CD4-positive, alpha-beta T cell treated with Interleukin-17A for 4 hours (primary cell): ENCODE results near the gene PRKCSH.
A peak's percentile ranks its signal among the peaks of the same experiment; 100 is the strongest.
"Not testable (repeated sequence)": the region's sequence is repeated elsewhere in the genome, so short reads cannot be mapped to it uniquely, and the experiment has no call there.

Source experiments
- DNase-seq: peaks from one replicate; pipeline ENCODE4 v3.0.0-alpha.2; 2020; ENCODE audit warnings: mixed read lengths

PRKCSH gene

DNA sequence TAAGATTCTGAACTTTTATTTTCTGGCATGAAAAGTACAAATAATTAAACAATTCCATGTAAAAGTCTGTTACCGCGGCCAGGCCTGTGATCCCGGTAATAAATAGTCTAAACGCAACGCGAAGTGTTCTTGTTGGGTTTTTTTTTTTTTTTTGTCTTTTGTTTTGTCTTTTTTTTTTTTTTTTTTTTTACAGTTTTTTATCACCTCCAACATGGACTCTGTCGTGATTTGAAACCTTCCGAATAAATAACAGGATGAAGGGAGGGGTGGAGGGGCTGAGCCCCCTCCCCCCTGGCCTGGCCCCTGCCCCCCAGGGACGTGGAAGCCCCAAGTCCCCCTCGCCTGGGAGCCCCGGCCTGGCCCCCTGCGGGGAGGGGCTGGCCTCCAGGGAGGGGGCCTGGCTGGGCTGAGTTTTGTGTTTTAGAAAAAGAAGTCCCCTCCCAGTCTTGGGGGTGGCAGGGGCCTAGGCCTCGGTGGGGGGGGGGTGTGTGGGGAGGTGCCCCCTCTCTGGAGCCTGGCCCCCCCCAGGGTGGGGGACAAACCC is 16.0 kb downstream of the PRKCSH start:
- no peak for DNase-seq

DNA sequence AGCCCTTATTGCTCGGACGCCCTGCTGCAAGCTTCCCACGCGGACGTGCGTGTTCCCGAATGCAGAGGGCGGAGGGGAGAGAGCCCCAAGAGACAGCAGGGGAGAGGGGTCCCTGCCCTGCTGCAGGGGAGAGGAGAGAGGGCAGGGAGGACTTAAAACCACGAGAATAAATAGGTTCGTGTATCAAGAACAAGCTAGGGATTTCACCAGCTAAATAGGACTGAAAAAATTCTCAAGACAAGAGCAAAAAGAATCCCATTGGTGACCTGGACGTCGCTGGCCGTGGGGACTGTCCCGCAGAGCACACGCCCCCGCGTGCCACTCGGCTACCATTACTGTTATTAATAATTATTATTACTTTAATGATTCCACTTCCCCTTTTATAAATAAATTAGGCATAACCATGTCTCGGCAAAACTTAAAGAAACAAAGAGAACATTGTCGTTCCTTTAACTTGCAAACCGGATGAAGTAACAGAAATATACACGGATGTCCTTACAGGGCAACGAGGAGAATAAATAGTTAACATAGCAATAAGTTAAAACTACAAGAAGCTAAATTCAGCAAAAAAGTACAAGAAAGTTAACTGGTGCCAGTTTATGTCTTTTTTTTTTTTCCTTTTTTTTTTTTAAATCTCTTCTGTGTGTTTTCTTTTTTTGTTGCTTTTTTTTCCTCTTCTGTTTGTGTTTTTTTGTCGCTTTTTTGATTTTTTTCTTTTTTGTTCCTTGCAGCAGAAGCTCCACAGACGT is 16.6 kb downstream of the PRKCSH start:
- no peak for DNase-seq

DNA sequence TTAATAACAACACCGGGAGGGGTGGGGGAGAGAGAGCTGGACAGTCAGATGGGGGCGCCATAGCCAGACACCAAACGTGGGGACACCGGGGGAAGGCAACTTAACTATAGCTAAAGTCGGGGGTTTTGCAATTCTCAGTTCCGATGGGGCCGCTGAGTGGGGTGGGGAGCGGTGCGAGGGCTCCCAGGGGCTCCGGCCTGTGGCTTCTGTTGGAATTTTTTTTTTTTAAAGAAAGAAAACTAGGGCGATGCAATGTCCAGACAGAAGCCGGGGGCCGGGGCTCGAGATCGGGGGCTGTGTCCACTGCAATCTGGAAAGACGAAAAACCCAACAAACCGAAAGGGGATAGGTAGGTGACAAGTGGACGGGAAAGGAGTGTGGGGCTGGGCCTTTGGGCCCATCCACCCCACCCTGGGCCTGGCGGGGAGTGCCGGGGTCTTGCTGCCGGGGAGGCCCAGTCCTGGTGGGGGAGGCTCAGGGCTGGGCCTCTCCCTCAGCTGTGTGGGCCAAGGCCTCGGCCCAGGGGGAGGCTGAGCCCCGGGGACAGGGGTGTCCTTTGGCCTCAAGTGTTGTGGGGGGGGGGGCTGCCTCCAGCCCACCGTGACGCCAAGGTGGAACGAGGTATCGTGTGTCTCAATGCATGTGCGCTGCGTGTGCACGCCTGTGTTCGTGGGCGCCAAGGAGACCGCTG is 17.3 kb downstream of the PRKCSH start:
- no peak for DNase-seq

DNA sequence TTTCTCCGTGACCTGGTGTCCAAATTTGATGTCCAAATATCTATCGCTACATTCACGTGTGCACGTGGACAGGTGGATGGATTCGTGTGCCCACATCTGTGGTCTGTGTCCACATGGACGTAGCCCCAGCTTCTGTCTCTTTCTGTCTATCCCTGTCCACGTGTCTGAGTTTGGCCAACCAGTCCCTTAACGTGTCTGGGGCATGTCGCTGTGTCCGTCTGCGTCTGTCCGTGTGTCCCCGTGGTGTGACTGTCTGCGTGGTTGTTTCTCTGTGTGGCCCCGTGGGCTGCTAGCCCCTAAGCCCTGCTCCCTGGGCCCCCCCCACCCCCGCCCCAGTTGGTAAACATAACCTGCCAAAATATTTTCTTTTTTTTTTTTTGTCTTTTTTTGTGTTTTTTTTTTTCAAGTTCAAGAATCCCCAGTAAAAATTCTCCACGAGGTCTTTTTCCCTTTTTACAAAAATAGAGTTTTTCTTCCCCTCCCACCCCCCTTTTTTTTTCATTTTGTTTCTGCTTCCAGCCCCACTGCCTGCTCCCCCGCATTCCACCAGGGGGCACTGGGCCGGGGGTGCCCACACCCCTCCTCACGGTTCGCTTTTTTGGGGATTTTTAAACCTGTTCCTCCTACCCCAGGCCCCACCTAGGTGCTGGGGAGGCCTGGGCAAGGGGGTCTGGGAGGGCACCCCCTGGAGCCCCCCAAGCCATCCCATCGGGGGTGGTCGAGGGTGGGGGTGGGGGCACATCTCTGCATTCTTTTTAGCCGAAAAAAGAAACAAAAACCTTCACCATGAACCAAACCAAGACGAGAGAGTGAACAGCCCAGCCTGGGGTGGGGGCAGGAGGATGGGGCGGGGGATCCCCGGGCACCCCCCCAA is 18.3 kb downstream of the PRKCSH start:
- DNase-seq: peak; percentile 34

DNA sequence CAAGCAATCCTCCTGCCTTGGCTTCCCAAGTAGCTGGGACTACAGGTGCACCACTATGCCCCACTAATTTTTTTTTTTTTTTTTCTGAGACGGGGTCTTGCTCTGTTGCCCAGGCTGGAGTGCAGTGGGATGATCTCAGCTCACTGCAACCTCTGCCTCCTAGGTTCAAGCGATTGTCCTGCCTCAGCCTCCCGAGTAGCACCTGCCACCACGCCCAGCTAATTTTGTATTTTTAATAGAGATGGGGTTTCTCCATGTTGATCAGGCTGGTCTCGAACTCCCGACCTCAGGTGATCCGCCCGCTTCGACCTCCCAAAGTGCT is 19.8 kb downstream of the PRKCSH start:
- DNase-seq: not testable (repeated sequence)

DNA sequence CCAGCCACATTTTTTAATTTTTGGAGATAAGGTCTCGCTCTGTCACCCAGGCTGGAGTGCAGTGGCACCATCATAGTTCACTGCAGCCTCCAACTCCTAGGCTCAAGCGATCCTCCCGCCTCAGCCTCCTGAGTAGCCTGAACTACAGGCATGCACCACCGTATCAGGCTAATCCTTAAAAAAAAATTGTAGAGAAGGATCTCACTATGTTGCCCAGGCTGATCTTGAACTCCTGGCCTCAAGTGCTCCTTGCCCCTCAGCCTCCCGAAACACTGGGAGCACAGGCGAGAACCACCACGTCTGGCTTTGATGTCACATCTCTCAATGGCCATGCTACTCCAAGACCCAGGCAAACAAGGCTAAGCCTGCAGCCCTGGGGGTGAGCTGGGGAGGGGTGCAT is 21.2 kb downstream of the PRKCSH start:
- no peak for DNase-seq

DNA sequence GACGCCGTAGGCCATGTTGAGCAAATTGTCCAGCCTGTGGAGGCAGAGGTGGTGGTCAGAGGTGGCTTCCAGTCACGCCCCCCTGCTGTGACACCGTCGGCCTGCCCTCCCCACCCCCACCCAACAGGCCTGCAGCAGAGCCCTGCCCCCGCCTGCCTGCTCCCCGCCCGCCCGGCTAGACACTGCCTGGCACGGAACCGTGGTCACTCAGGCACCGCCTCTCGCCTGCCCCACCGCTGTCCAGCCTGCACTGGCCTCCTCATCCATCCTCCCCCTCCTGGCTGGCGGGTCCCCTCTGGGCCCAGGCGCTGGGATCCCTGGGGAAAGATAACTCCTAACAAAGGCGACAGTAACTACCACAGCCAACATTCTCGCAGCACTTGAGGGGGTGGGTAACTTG is 21.7 kb downstream of the PRKCSH start:
- no peak for DNase-seq

DNA sequence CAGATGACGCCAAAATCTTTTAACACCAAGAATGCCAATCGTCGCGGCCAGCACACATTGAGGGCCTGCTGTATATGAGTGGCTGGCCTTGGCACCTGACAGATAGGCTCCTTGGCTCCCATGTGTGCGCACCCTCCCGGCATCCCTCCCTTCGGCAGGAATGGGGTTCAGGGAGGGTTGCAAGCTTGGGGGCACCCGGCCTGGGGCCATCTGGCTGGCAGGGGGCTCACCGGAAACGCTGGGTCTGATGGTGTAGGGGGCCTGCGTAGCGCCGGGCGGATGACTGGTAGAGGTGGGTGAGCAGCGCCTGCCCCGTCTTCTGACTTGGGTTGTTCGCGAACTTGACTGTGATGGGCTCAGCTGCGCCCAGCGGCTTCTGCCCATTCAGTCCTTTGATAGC is 22.4 kb downstream of the PRKCSH start:
- DNase-seq: no peak

DNA sequence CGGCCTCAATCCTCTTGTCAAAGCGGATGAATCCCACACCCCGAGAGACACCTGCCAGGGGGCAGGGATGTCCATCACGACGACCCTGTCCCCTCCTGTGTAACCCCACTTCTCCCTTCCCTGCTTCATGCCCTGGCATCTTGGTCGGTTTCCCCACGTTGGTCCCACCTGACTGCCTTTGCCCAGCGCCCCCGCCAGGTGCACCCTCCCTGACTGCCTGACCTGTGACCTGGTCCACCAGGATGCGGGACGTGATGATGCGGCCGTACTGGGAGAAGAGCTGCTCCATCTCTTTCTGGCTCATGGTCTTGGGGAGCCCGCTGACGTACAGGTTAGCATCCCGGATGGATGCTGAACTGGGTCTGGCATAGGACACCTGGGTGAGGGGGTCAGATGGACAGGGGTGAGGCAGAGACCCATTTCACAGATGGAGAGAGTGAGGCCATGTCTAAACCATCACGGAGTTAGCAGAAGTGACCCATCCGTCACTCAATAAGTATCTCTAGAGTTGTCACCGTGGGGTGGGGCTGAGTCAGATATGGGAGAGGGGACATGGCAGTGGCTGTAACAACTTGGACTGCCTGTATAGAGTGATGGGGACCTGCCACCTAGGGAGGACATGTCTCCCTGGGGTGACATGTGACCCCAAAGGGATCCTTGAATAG is 22.9 kb downstream of the PRKCSH start:
- no peak for DNase-seq

DNA sequence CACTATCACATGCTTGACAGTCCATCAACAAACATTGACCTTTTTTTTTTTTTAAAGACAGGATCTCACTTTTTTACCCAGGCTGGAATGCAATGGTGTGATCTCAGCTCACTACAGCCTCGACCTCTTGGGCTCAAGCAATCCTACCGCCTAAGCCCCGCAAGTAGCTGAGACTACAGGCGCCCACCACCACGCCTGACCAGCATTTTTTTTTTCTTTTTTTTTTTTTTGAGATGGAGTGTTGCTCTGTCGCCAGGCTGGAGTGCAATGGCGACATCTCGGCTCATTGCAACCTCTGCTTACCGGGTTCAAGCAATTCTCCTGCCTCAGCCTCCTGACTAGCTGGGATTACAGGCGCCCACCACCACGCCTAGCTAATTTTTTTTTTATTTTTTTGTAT is 23.5 kb downstream of the PRKCSH start:
- not testable (repeated sequence) for DNase-seq

DNA sequence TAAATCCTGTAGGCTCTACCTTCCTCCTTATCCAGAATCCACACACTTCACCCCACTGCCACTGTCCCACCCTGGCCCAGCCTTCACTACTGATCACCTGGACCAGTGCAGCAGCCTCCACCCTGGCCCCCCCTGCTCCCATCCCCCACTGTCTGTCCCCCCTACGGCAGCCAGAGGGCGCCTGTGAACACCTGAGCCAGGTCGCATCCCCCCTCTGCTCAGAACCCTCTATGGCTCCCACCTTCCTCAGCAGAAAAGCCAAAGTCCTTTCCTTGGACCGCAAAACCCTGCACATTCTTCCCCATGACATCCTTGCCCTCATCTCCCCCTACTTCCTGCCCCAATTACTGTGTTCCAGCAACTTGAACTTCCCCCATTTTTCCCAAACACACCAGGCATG is 24.8 kb downstream of the PRKCSH start:
- peak; percentile 24 for DNase-seq

DNA sequence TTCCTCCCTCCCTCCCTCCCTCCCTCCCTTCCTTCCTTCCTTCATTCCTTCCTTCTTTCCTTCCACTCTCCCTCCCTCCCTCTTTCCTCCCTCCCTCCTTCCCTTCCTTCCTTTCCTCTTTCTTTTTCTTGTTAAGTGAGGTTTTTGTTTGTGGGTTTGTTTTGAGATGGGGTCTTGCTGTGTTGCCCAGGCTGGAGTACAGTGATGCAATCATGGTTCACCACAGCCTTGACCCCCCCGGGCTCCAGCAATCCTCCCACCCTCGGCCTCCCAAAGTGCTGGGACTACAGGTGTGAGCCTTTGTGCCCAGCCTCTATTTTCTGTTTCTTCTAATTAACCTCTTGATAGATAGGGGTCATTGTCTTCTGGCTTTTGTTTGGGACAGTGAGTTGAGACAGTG is 26.0 kb downstream of the PRKCSH start:
- no peak for DNase-seq

DNA sequence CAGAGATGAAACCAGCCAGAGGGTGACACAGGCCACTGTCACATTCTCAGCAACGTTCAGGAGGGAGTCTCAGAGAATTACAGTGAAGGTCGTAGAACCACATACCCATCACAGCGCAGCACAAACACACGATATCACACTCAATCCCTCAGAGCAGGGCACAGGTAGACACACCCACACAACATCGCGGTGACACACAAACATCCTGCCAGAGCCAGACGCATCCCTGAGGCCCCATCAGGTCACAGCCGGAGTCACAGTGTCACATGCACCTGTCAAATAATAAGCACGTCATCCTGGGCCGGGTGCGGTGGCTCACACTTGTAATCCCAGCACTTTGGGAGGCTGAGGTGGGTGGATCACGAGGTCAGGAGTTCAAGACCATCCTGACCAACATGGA is 28.0 kb downstream of the PRKCSH start:
- DNase-seq: no peak

DNA sequence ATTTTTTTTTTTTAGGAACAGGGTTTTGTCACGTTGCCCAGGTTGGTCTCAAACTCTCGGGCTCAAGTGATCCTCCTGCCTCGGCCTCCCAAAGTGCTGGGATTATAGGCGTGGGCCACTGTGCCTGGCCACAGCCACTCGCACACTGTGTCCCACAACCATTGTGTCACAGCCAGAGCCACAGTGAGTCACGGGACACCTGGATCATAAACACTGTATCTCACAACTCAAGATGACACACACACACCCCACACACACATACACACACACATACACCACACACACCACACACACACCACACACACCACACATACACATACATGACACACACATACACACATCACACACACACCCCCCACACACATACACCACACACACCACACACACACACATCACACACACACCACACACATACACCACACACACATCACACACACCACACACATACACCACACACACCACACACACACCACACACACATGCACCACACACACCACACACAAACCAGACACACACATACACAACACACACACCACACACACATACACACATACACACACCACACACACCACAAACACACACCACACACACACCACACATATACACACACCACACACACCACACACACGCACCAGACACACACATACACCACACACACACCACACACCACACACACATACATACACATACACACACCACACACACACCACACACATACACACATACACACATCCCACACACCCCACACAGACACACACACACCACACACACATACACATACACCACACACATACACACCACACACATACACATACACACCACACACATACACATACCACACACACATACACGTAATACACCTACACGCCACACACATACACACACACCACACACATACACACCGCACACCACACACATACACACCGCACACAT is 29.2 kb downstream of the PRKCSH start:
- DNase-seq: no peak

DNA sequence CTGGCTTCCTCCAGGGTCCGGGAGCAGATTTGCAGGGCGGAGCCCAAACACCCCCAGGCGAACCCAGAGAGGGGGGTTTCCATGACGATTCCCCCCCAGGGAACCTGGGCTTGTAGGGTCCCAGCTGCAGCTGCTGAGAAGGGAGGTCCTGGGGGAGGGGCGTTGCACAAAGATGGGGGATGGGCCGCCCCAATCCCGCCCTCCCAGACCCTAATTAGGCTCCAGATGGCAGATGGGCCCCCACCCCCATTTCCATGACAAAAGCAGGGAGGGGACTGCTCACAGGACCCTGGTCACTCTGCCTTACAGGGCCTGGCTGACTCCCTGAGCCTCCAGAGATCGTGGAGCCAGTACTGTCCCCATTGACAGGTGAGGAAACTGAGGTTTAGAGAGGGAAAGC is 30.2 kb downstream of the PRKCSH start:
- no peak for DNase-seq

DNA sequence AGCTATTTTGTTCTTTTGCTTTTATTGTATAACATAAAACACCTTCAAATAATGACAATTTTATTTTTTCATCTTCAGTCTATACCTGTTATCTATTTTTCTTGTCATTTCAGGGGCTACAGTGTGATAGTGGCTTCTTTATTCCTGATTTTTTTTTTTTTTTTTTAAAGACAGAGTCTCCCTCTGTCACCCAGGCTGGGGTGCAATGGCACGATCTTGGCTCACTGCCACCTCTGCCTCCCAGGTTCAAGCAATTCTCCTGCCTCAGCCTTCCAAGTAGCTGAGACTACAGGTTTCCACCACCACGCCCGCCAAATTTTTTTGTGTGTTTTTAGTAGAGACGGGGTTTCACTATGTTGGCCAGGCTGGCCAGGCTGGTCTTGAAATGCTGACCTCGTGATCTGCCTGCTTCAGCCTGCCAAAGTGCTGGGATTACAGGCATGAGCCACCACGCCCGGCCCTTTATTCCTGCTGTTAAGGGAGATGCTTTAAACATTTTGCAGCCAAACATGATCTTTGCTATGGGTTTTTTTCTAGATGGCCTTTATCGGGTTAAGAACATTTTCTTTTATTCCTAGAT is 32.9 kb downstream of the PRKCSH start:
- DNase-seq: not testable (repeated sequence)

DNA sequence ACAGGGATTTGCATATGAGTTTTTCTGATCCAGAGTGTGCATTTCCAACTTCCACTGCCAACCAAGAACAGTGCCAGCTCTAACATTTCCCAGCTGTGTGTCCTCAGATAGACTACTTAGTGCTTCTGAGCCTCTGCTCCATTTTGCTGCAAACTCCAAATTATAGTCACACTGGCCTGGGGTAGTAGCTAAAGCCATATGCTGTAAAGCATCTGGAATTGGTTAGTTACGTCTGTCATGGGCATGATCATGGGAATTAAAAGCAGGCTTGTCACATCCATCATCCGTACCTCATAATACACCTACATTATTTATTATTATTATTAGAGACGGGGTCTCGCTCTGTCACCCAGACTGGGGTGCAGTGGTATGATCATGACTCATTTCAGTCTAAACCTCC is 38.3 kb downstream of the PRKCSH start:
- no peak for DNase-seq

DNA sequence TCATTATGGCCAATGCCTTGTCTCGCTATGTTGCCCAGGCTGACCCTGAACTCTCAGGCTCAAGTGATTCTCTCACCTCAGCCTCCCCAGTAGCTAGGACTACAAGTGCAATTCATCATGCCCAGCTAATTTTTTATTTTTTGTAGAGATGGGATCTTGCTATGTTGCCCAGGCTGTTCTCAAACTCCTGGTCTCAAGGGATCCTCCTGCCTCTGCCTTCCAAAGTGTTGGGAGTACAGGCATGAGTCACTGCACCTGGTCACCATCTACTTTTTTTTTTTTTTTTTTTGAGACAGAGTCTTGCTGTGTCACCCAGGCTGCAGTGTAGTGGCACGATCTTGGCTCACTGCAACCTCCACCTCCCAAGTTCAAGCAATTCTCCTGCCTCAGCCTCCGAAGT is 39.9 kb downstream of the PRKCSH start:
- not testable (repeated sequence) for DNase-seq

DNA sequence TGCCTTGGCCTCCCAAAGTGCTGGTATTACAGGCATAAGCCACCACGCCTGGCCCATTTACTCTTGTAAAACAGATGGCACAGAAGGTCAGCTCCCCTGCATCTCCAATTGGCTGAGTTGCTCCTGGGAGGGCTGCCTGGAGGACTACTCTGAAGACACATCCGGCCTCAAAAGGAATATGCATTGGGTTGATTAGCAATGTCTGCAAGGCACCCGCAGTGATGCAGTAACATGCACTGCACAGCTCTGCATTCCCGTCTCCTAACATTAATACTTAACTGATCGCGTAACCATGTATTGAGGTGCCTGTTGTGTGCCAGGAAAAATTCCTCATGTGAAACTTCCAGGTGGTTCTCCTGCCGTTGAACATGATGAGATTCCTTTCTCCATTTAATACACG is 40.4 kb downstream of the PRKCSH start:
- no peak for DNase-seq

DNA sequence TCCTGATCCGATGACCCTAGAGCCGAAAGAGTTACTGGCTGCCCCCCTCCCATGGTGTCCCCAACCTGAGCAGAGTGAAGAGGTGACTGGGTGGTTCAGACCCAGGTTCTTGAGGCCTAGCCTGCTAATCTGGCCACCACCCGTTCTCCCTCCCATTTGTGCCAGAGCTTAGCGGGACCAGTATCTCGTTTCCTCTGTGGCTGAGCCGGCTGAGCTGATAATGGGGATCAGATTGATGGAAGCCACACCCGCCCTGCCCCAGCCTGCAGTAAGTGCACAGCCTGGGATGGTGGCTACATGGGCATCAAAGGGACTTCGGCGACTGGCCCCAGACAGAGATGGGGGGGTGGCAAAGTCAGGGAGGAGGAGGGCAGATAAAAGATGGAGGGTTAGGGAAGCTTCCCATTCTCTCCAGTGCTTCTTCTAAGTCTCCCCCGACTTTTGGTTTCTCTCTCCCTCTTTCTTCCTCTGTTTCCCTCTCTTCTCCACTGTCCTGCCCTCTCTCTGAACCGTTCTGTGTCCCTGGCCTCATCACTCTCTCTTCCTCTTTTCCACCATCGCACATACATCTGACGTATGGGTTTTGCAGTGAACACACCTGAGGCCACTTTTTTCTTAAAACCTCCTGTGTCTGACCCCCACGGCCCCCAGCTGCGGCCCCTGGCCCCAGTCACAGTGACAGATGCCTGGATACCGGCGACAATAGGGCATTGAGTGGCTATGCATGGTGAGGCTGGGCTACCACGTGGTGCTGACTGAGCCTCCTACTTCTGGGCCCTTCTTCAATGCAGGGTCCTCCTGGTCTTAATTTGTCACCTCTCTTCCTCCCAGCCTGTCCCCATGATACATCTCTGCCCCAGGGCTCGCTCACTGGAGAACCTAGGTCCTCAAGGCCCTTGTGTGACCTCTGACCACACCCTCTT is 43.0 kb downstream of the PRKCSH start:
- DNase-seq: no peak
